Liver (tissue), 9 donors: ENCODE measurements around the gene LIM2. TPM values are rescaled to one million over a fixed set of nuclear protein-coding genes. Genes with fewer than 3 reads are reported as not detected.

Experiments
- DNase-seq: peaks from one replicate; pipeline ENCODE4 v3.0.0-alpha.2; 2017; ENCODE audit warnings: low spot score
- H3K27ac ChIP-seq, 2 donors: one replicate each; pipeline ENCODE4 v1.7.0; 2013; ENCODE audit warnings: inconsistent platforms in 2 of 2, low read length in 2 of 2, control low read depth in 1 of 2, low read depth in 1 of 2, mild to moderate bottlenecking in 1 of 2
- H3K27me3 ChIP-seq, 4 donors: one replicate each; pipeline versions ENCODE4 v1.6.1 to v1.7.0; 2013; ENCODE audit warnings: low read length in 3 of 4, inconsistent platforms in 1 of 4, mild to moderate bottlenecking in 1 of 4, moderate library complexity in 1 of 4; ENCODE audit not compliant: control insufficient read depth in 4 of 4, insufficient read depth in 4 of 4
- H3K36me3 ChIP-seq, 4 donors: one replicate each; pipeline versions ENCODE4 v1.6.1 to v1.7.0; 2013; ENCODE audit warnings: low read length in 3 of 4, mild to moderate bottlenecking in 3 of 4, low read depth in 1 of 4, moderate library complexity in 1 of 4; ENCODE audit not compliant: control insufficient read depth in 4 of 4, insufficient read depth in 3 of 4
- H3K4me1 ChIP-seq, 4 donors: one replicate each; pipeline versions ENCODE4 v1.6.1 to v1.7.0; 2013; ENCODE audit warnings: low read length in 3 of 4, mild to moderate bottlenecking in 3 of 4, moderate library complexity in 1 of 4; ENCODE audit not compliant: control insufficient read depth in 4 of 4, insufficient read depth in 4 of 4
- H3K4me3 ChIP-seq, 3 donors: one replicate each; pipeline versions ENCODE4 v1.6.1 to v1.7.0; 2013; ENCODE audit warnings: low read length in 3 of 3, control low read depth in 1 of 3, low read depth in 1 of 3, mild to moderate bottlenecking in 1 of 3
- H3K9ac ChIP-seq, 2 donors: one replicate each; pipeline ENCODE4 v1.7.0; 2013; ENCODE audit warnings: low read length in 2 of 2, mild to moderate bottlenecking in 2 of 2, moderate library complexity in 2 of 2, control low read depth in 1 of 2, low read depth in 1 of 2
- H3K9me3 ChIP-seq, 4 donors: one replicate each; pipeline versions ENCODE4 v1.6.1 to v1.7.0; 2013; ENCODE audit warnings: low read length in 3 of 4; ENCODE audit not compliant: control insufficient read depth in 4 of 4
- ATF3 ChIP-seq: IDR thresholded peaks from 2 replicates; pipeline ENCODE4 v1.6.1; 2016; ENCODE audit warnings: antibody characterized with exemption
- CTCF ChIP-seq: fragments of 150-350 bp; IDR thresholded peaks from 2 replicates; pipeline ENCODE4 v1.5.1; 2017; ENCODE audit warnings: improper control_type of control experiment, low read depth, low read length; ENCODE audit not compliant: missing input control
- EGR1 ChIP-seq, 2 donors: IDR thresholded peaks; 2 replicates each; pipeline ENCODE4 v1.6.1; 2016 to 2018; ENCODE audit warnings: antibody characterized with exemption in 2 of 2, low read depth in 2 of 2
- FOXA1 ChIP-seq: IDR thresholded peaks from 2 replicates; pipeline ENCODE4 v1.6.1; 2016; ENCODE audit warnings: antibody characterized with exemption
- FOXA2 ChIP-seq: IDR thresholded peaks from 2 replicates; pipeline ENCODE4 v1.6.1; 2016; ENCODE audit warnings: antibody characterized with exemption
- HNF4G ChIP-seq: IDR thresholded peaks from 2 replicates; pipeline ENCODE4 v1.6.1; 2016; ENCODE audit warnings: antibody characterized with exemption
- JUND ChIP-seq, 2 donors: IDR thresholded peaks; 2 replicates each; pipeline ENCODE4 v1.6.1; 2016; ENCODE audit warnings: antibody characterized with exemption in 2 of 2
- RAD21 ChIP-seq, 2 donors: IDR thresholded peaks; 2 replicates each; pipeline ENCODE4 v1.6.1; 2016; ENCODE audit warnings: antibody characterized with exemption in 2 of 2, mild to moderate bottlenecking in 2 of 2
- REST ChIP-seq: IDR thresholded peaks from 2 replicates; pipeline ENCODE4 v1.6.1; 2016; ENCODE audit warnings: antibody characterized with exemption, mild to moderate bottlenecking
- RXRA ChIP-seq, 2 donors: IDR thresholded peaks; 2 replicates each; pipeline ENCODE4 v1.6.1; 2017 to 2018; ENCODE audit warnings: antibody characterized with exemption in 2 of 2, mild to moderate bottlenecking in 1 of 2
- YY1 ChIP-seq: IDR thresholded peaks from 2 replicates; pipeline ENCODE4 v1.6.1; 2016; ENCODE audit warnings: antibody characterized with exemption, mild to moderate bottlenecking
- ZBTB33 ChIP-seq: IDR thresholded peaks from 2 replicates; pipeline ENCODE4 v1.6.1; 2016; ENCODE audit warnings: antibody characterized with exemption
- WGBS: extraction: QIAGEN DNeasy Blood & Tissue Kit; methylation state at CpG from one replicate; pipeline ENCODE4 v1.1.7; 2013; 5-methylcytosine and 5-hydroxymethylcytosine counted together
- polyA plus RNA-seq, 2 donors: library from polyadenylated mRNA; stranded (reverse) in 1 of 2; unstranded in 1 of 2; fragments of 200-250 nt in 1 of 2; fragments of >200 nt in 1 of 2; fragmentation: Nextera tagmentation in 1 of 2; extraction: Ambion mirVana in 1 of 2; gene quantifications; one replicate each; pipeline versions ENCODE4 v1.2.1 to v1.2.3, GENCODE V29; 2013 to 2015
- total RNA-seq, 2 donors: library from RNA; depleted of rRNA; stranded (reverse); fragments of >200 nt; gene quantifications; one replicate each; pipeline ENCODE4 v1.2.3, GENCODE V29; 2014
- TF ChIP-seq, protein P1 (sequence below): IDR thresholded peaks from 2 replicates; pipeline ENCODE4 v1.6.1; 2016; ENCODE audit warnings: antibody characterized with exemption
- donor health status: healthy.
- donor health status: healthy.
- donor health status: healthy.
- donor health status: healthy.
- donor health status: healthy.

LIM2 gene
- total and polyA plus RNA-seq, 4 donors: not detected

- TF ChIP-seq ZBTB33 (no peak), RAD21 (IDR thresholded peaks at IDR 0.05) (no peak), FOXA2 (no peak), RXRA (IDR thresholded peaks at IDR 0.05) (no peak), YY1 (no peak), EGR1 (IDR thresholded peaks at IDR 0.05; ENCODE audit: low read depth in 2 of 2) (no peak)
These were observed 39.4 kb upstream of the LIM2 start (continued) for GRCh38 chr19:51427201-51427600.

DNA sequence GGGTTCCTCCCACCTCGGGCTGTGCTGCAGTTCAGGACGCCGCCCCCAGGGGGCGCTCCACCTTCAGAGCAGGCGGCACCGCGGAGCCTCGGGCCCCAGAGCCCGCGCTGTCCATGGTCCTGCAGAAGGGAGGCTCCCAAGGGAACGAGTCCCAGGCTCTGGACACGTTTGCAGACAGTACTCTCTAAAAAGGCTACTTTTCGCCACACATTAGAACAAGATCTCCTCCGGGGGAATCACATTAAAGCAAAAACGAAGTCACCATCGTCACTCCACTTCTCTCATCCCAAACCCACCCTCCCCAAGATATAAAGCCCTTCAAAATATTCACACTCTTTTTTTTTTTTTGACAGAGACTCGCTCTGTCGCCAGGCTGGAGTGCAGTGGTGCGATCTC is 34.3 kb upstream of the LIM2 start:
- TF ChIP-seq HNF4G (no peak), ATF3 (no peak), YY1 (no peak), CTCF (peak; percentile 99), FOXA1 (no peak), RXRA (IDR thresholded peaks at IDR 0.05) (no peak), REST (peak; percentile 100), JUND (IDR thresholded peaks at IDR 0.05) (no peak), RAD21 (IDR thresholded peaks at IDR 0.05) (peak; percentile 90 to 91)
- TF ChIP-seq, protein P1, sequence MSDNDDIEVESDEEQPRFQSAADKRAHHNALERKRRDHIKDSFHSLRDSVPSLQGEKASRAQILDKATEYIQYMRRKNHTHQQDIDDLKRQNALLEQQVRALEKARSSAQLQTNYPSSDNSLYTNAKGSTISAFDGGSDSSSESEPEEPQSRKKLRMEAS: no peak

More for the DNA sequence above, 34.3 kb upstream of the LIM2 start:
- H3K9ac ChIP-seq: no peak overlapping the region
- no peak overlapping the region for H3K27ac ChIP-seq
- no peaks in the 10 kb centered on the region for H3K4me1 ChIP-seq
- 8% methylated on average over 19 of the region's 19 CpGs for WGBS
- no peaks in the 10 kb centered on the region for H3K9me3 ChIP-seq
- peak; percentile 96 for DNase-seq
- H3K27me3 ChIP-seq: no peaks in the 10 kb centered on the region
- no peaks in the 10 kb centered on the region for H3K36me3 ChIP-seq
- no peak overlapping the region for H3K4me3 ChIP-seq
